SK-N-SH treated with all-trans-retinoic acid at 6 μM for 48 hours (cell line): ENCODE data around the gene RNF166.
A peak's percentile ranks its signal among the peaks of the same experiment; 100 is the strongest.

Experiments used
- ATAC-seq: fragments of 200-7000 bp; cut with Tn5 transposase; 3 replicates; pipeline ENCODE4 v1.9.1; 2020; ENCODE audit warnings: mild to moderate bottlenecking, moderate library complexity
- ARNTL ChIP-seq: fragments of 450-650 bp; formaldehyde crosslinking; IDR thresholded peaks from 2 replicates; pipeline ENCODE4 v1.5.0; 2020; ENCODE audit warnings: low read depth, mild to moderate bottlenecking, moderate library complexity, borderline replicate concordance
- BACH2 ChIP-seq: fragments of 250-450 bp; sonication (Bioruptor Pico); IDR thresholded peaks from 2 replicates; pipeline ENCODE4 v1.9.0; 2021; ENCODE audit warnings: mild to moderate bottlenecking, borderline replicate concordance
- ESRRG ChIP-seq: fragments of 250-450 bp; sonication (Bioruptor Pico); IDR thresholded peaks from 2 replicates; pipeline ENCODE4 v1.6.1; 2021; ENCODE audit warnings: mild to moderate bottlenecking
- GLIS3 ChIP-seq: fragments of 250-450 bp; sonication (Bioruptor Pico); IDR thresholded peaks from 2 replicates; pipeline ENCODE4 v1.5.0; 2020; ENCODE audit warnings: mild to moderate bottlenecking, moderate library complexity
- ISL1 ChIP-seq: fragments of 250-450 bp; sonication (Bioruptor Pico); IDR thresholded peaks from 2 replicates; pipeline ENCODE4 v2.1.2; 2022; ENCODE audit warnings: mild to moderate bottlenecking, moderate library complexity
- OSR1 ChIP-seq: fragments of 250-450 bp; sonication (Bioruptor Pico); IDR thresholded peaks from 2 replicates; pipeline ENCODE4 v1.8.0; 2022; ENCODE audit warnings: moderate library complexity, mild to moderate bottlenecking, inconsistent platforms
- PPARA ChIP-seq: fragments of 250-450 bp; sonication (Bioruptor Pico); IDR thresholded peaks from 2 replicates; pipeline ENCODE4 v1.5.0; 2020; ENCODE audit warnings: mild to moderate bottlenecking, borderline replicate concordance
- RARB ChIP-seq: fragments of 250-450 bp; sonication (Bioruptor Pico); IDR thresholded peaks from 2 replicates; pipeline ENCODE4 v1.8.0; 2021; ENCODE audit warnings: mild to moderate bottlenecking, moderate library complexity
- SNAI2 ChIP-seq: fragments of 250-450 bp; sonication (Bioruptor Pico); IDR thresholded peaks from 2 replicates; pipeline ENCODE4 v1.5.0; 2020; ENCODE audit warnings: mild to moderate bottlenecking, moderate library complexity
- TCF4 ChIP-seq: fragments of 250-450 bp; sonication (Bioruptor Pico); IDR thresholded peaks from 2 replicates; pipeline ENCODE4 v1.8.0; 2021; ENCODE audit warnings: mild to moderate bottlenecking, moderate library complexity, borderline replicate concordance
- ZC3H10 ChIP-seq: fragments of 250-450 bp; sonication (Bioruptor Pico); IDR thresholded peaks from 2 replicates; pipeline ENCODE4 v1.5.1; 2021; ENCODE audit warnings: mild to moderate bottlenecking, moderate library complexity
- ZFP3 ChIP-seq: fragments of 250-450 bp; sonication (Bioruptor Pico); IDR thresholded peaks from 2 replicates; pipeline ENCODE4 v1.5.0; 2020; ENCODE audit warnings: mild to moderate bottlenecking, moderate library complexity
- ZFP30 ChIP-seq: fragments of 450-650 bp; formaldehyde crosslinking; IDR thresholded peaks from 2 replicates; pipeline ENCODE4 v1.5.0; 2022; ENCODE audit warnings: mild to moderate bottlenecking, moderate library complexity
- ZNF565 ChIP-seq: fragments of 450-650 bp; formaldehyde crosslinking; conservative IDR thresholded peaks from 2 replicates; pipeline ENCODE4 v1.5.0; 2020; ENCODE audit warnings: low read depth, mild to moderate bottlenecking, moderate library complexity
- ZNF8 ChIP-seq: fragments of 450-650 bp; formaldehyde crosslinking; IDR thresholded peaks from 2 replicates; pipeline ENCODE4 v1.5.0; 2020; ENCODE audit warnings: mild to moderate bottlenecking, moderate library complexity
- TF ChIP-seq, protein P1 (sequence below): fragments of 250-450 bp; sonication (Bioruptor Pico); IDR thresholded peaks from 2 replicates; pipeline ENCODE4 v1.5.1; 2020; ENCODE audit warnings: low read depth, mild to moderate bottlenecking, moderate library complexity
- TF ChIP-seq, protein P2 (sequence below): fragments of 250-450 bp; sonication (Bioruptor Pico); IDR thresholded peaks from 2 replicates; pipeline ENCODE4 v1.8.0; 2020; ENCODE audit warnings: mild to moderate bottlenecking, moderate library complexity, borderline replicate concordance
- TF ChIP-seq, protein P3 (sequence below): fragments of 250-450 bp; sonication (Bioruptor Pico); IDR thresholded peaks from 2 replicates; pipeline ENCODE4 v1.8.0; 2021; ENCODE audit warnings: low read depth, mild to moderate bottlenecking, moderate library complexity, borderline replicate concordance
- TF ChIP-seq, protein P4 (sequence below): fragments of 250-450 bp; sonication (Bioruptor Pico); IDR thresholded peaks from 2 replicates; pipeline ENCODE4 v1.5.1; 2021; ENCODE audit warnings: mild to moderate bottlenecking, moderate library complexity

The RNF166 gene

DNA sequence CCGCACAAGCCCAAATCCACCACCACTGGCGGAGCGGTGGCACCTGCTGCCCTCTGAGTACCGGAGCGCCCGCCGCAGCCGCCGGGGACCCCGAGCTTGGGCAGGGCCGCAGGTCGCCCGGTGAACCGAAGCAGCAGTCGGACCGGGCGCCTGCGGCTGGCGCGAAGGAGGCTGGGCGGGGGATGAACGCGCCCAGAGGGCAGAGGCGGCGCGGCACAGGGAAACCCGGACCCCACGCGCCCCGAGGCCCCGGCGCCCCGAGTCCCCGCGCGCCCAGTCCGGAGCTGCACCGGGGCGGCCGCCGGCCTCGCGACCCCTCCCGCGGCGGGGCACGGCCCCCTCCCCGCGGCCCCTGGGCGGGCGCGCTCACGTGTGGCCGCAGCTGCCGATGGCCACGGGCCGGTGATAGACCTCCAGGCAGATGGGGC, 393 bp downstream of the RNF166 start:
- no peak for TF ChIP-seq RARB (CRISPR knock-in tag)
- no peak for TF ChIP-seq ZNF8
- TF ChIP-seq GLIS3, result no peak
- no peak for TF ChIP-seq BACH2 (CRISPR knock-in tag)
- no peak for TF ChIP-seq ZFP30
- no peak for TF ChIP-seq PPARA (CRISPR knock-in tag)
- no peak for TF ChIP-seq TCF4 (CRISPR knock-in tag)
- TF ChIP-seq, protein P1, sequence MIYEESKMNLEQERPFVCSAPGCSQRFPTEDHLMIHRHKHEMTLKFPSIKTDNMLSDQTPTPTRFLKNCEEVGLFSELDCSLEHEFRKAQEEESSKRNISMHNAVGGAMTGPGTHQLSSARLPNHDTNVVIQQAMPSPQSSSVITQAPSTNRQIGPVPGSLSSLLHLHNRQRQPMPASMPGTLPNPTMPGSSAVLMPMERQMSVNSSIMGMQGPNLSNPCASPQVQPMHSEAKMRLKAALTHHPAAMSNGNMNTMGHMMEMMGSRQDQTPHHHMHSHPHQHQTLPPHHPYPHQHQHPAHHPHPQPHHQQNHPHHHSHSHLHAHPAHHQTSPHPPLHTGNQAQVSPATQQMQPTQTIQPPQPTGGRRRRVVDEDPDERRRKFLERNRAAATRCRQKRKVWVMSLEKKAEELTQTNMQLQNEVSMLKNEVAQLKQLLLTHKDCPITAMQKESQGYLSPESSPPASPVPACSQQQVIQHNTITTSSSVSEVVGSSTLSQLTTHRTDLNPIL (CRISPR knock-in tag), result no peak
- TF ChIP-seq ARNTL (CRISPR knock-in tag), result no peak
- TF ChIP-seq, protein P2, sequence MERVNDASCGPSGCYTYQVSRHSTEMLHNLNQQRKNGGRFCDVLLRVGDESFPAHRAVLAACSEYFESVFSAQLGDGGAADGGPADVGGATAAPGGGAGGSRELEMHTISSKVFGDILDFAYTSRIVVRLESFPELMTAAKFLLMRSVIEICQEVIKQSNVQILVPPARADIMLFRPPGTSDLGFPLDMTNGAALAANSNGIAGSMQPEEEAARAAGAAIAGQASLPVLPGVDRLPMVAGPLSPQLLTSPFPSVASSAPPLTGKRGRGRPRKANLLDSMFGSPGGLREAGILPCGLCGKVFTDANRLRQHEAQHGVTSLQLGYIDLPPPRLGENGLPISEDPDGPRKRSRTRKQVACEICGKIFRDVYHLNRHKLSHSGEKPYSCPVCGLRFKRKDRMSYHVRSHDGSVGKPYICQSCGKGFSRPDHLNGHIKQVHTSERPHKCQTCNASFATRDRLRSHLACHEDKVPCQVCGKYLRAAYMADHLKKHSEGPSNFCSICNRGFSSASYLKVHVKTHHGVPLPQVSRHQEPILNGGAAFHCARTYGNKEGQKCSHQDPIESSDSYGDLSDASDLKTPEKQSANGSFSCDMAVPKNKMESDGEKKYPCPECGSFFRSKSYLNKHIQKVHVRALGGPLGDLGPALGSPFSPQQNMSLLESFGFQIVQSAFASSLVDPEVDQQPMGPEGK (CRISPR knock-in tag), result no peak
- peak; percentile 5; the same call in 2 of the 3 replicates for ATAC-seq

DNA sequence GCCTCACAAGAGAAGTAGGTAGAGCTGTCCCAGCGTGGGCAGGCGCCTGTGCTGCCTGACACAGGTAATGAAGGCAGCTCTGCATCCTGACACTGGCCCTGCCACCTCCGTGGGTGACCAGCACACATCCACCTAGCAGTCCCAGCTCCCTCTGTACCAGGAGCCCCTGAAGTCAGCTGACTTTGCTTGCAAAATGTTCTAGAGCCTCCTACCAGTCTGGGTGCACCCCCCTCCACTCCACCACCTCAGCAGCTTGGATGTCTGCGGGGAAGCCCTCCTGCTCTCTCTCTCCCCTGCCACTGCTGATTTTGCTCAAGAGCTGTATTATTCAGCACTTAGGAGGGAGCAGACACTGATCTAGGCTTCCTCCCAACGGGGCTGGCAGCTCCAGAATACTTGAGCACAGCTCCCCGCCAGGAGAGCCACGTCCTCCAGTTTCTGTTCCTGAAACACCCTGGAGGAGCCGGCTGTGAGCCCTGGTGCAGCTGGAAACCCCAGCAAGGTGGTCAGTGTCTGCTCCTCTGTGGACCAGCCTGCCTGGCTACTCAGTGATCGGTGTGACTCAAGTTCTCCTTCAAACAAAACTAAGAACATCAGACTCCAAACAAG, 1.0 kb downstream of the RNF166 start:
- TF ChIP-seq SNAI2 (CRISPR knock-in tag) (no peak), TCF4 (CRISPR knock-in tag) (no peak), ESRRG (CRISPR knock-in tag) (no peak), PPARA (CRISPR knock-in tag) (no peak), OSR1 (CRISPR knock-in tag) (no peak), ZNF8 (no peak), ISL1 (no peak), ZFP30 (no peak), ZNF565 (no peak), GLIS3 (no peak), ARNTL (CRISPR knock-in tag) (no peak), ZC3H10 (CRISPR knock-in tag) (no peak), RARB (CRISPR knock-in tag) (no peak), ZFP3 (no peak)
- TF ChIP-seq, protein P3, sequence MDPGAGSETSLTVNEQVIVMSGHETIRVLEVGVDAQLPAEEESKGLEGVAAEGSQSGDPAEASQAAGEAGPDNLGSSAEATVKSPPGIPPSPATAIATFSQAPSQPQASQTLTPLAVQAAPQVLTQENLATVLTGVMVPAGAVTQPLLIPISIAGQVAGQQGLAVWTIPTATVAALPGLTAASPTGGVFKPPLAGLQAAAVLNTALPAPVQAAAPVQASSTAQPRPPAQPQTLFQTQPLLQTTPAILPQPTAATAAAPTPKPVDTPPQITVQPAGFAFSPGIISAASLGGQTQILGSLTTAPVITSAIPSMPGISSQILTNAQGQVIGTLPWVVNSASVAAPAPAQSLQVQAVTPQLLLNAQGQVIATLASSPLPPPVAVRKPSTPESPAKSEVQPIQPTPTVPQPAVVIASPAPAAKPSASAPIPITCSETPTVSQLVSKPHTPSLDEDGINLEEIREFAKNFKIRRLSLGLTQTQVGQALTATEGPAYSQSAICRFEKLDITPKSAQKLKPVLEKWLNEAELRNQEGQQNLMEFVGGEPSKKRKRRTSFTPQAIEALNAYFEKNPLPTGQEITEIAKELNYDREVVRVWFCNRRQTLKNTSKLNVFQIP (CRISPR knock-in tag), result no peak
- TF ChIP-seq, protein P4, sequence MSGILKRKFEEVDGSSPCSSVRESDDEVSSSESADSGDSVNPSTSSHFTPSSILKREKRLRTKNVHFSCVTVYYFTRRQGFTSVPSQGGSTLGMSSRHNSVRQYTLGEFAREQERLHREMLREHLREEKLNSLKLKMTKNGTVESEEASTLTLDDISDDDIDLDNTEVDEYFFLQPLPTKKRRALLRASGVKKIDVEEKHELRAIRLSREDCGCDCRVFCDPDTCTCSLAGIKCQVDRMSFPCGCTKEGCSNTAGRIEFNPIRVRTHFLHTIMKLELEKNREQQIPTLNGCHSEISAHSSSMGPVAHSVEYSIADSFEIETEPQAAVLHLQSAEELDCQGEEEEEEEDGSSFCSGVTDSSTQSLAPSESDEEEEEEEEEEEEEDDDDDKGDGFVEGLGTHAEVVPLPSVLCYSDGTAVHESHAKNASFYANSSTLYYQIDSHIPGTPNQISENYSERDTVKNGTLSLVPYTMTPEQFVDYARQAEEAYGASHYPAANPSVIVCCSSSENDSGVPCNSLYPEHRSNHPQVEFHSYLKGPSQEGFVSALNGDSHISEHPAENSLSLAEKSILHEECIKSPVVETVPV (CRISPR knock-in tag), result no peak
- TF ChIP-seq, protein P2 (CRISPR knock-in tag), result no peak
- TF ChIP-seq, protein P1 (CRISPR knock-in tag), result no peak
- no peak for ATAC-seq
